GM21619 (cell line): Measurements from ENCODE around the gene SLN.
"Not testable (repeated sequence)": the region's sequence is repeated elsewhere in the genome, so short reads cannot be mapped to it uniquely, and the experiment has no call there.

Source experiments
- ATAC-seq: cut with Tn5 transposase; IDR thresholded peaks from one replicate; pipeline ENCODE4 v1.9.1; 2021; ENCODE audit not compliant: unreplicated experiment

SLN gene

GRCh38 chr11:107711861-107712755 lies at the start of gene SLN:
TSS of gene SLN (minus strand) at chr11:107712056.
- ATAC-seq, result no peak

GRCh38 chr11:107758719-107759355 lies 47.0 kb upstream of the SLN start:
- ATAC-seq, result not testable (repeated sequence)

GRCh38 chr11:107757661-107758060 lies 45.8 kb upstream of the SLN start:
- no peak for ATAC-seq

- ATAC-seq, result no peak
Observed at GRCh38 chr11:107756553-107756952, 44.7 kb upstream of the SLN start.

GRCh38 chr11:107752949-107753822 lies 41.3 kb upstream of the SLN start:
- ATAC-seq, result no peak

GRCh38 chr11:107752508-107752907 lies 40.7 kb upstream of the SLN start:
- no peak for ATAC-seq

GRCh38 chr11:107751082-107751481 lies 39.2 kb upstream of the SLN start:
- no peak for ATAC-seq

- no peak for ATAC-seq
Observed at GRCh38 chr11:107750313-107750712, 38.5 kb upstream of the SLN start.

GRCh38 chr11:107747622-107748021 lies 35.8 kb upstream of the SLN start:
- no peak for ATAC-seq

GRCh38 chr11:107744736-107745135 lies 32.9 kb upstream of the SLN start:
- ATAC-seq, result no peak

GRCh38 chr11:107743191-107743590 lies 31.3 kb upstream of the SLN start:
- no peak for ATAC-seq

GRCh38 chr11:107741044-107741823 lies 29.4 kb upstream of the SLN start:
- peak; percentile 87 for ATAC-seq

GRCh38 chr11:107740271-107740670 lies 28.4 kb upstream of the SLN start:
- no peak for ATAC-seq

- no peak for ATAC-seq
Observed at GRCh38 chr11:107736546-107736945, 24.7 kb upstream of the SLN start.

- ATAC-seq, result peak; percentile 78
Observed at GRCh38 chr11:107733518-107733917, 21.7 kb upstream of the SLN start.

GRCh38 chr11:107732689-107733051 lies 20.8 kb upstream of the SLN start:
- no peak for ATAC-seq

GRCh38 chr11:107731941-107732688 lies 20.3 kb upstream of the SLN start:
- peak; percentile 73 for ATAC-seq

- no peak for ATAC-seq
Observed at GRCh38 chr11:107722662-107723061, 10.8 kb upstream of the SLN start.

- no peak for ATAC-seq
Observed at GRCh38 chr11:107721207-107721606, 9.4 kb upstream of the SLN start.

GRCh38 chr11:107720303-107720774 lies 8.5 kb upstream of the SLN start:
- ATAC-seq, result no peak
